Kidney capillary endothelial cell (primary cell): ENCODE results near the gene PRKCA.
A peak's percentile ranks its signal among the peaks of the same experiment; 100 is the strongest.
"Not testable (repeated sequence)": the region's sequence is repeated elsewhere in the genome, so short reads cannot be mapped to it uniquely, and the experiment has no call there.

Source experiments
- DNase-seq: peaks from one replicate; pipeline ENCODE4 v3.0.0-alpha.2; 2018; ENCODE audit warnings: low spot score

Gene PRKCA

GRCh38 chr17:66326476-66327047 is 24.1 kb downstream of the PRKCA start:
- DNase-seq: no peak

GRCh38 chr17:66330646-66331037 is 28.2 kb downstream of the PRKCA start:
- no peak for DNase-seq

- DNase-seq: no peak
Observed at GRCh38 chr17:66331038-66331816, 28.8 kb downstream of the PRKCA start.

GRCh38 chr17:66335797-66336196 is 33.4 kb downstream of the PRKCA start:
- DNase-seq: no peak

GRCh38 chr17:66337268-66337667 is 34.9 kb downstream of the PRKCA start:
- DNase-seq: no peak

GRCh38 chr17:66337866-66338485 is 35.6 kb downstream of the PRKCA start:
- DNase-seq: no peak

- no peak for DNase-seq
Observed at GRCh38 chr17:66338937-66339336, 36.5 kb downstream of the PRKCA start.

- DNase-seq: no peak
Observed at GRCh38 chr17:66339561-66339960, 37.1 kb downstream of the PRKCA start.

- DNase-seq: no peak
Observed at GRCh38 chr17:66340720-66341119, 38.3 kb downstream of the PRKCA start.

GRCh38 chr17:66341462-66341861 is 39.0 kb downstream of the PRKCA start:
- DNase-seq: no peak

GRCh38 chr17:66342263-66342662 is 39.9 kb downstream of the PRKCA start:
- DNase-seq: not testable (repeated sequence)

GRCh38 chr17:66343531-66344078 is 41.2 kb downstream of the PRKCA start:
- DNase-seq: no peak

GRCh38 chr17:66344473-66344872 is 42.1 kb downstream of the PRKCA start:
- no peak for DNase-seq

GRCh38 chr17:66345264-66345663 is 42.9 kb downstream of the PRKCA start:
- DNase-seq: no peak

GRCh38 chr17:66345949-66346638 is 43.7 kb downstream of the PRKCA start:
- DNase-seq: not testable (repeated sequence)

GRCh38 chr17:66347661-66348514 is 45.5 kb downstream of the PRKCA start:
- no peak for DNase-seq

GRCh38 chr17:66348584-66349165 is 46.3 kb downstream of the PRKCA start:
- peak; percentile 53 for DNase-seq

- DNase-seq: no peak
Observed at GRCh38 chr17:66349521-66350254, 47.3 kb downstream of the PRKCA start.

- not testable (repeated sequence) for DNase-seq
Observed at GRCh38 chr17:66350576-66350975, 48.2 kb downstream of the PRKCA start.

GRCh38 chr17:66351033-66351432 is 48.6 kb downstream of the PRKCA start:
- DNase-seq: no peak
